Measurements from ENCODE around the gene CCNG2. TPM values are rescaled to one million over a fixed set of nuclear protein-coding genes. Genes with fewer than 3 reads are reported as not detected.

CCNG2 gene
- total and polyA plus RNA-seq, 2 of the 13 experiments (the other 11 are each of a cell fraction or from before 2014, with no cell fraction given) = 3.9 to 11.5 TPM

- intact Hi-C loops (cut with micrococcal nuclease; ENCODE audit: unreplicated experiment) = no loop called here
- POLR2A ChIA-PET = no interaction called here
- H3K4me3 ChIP-seq (replicated peaks in 1 of 3; ENCODE audit: insufficient read depth in 1 of 3, low read depth in 2 of 3, low read length in 3 of 3) = no peak overlapping the region
- FAIRE-seq (no peak), ATAC-seq (no peak), DNase-seq (ENCODE audit: low spot score) (no peak)
- 7% methylated on average over 1 of the region's 1 CpG for WGBS (ENCODE audit: low lambda C conversion rate)
- in situ Hi-C loops (cut with HindIII; ENCODE audit: extremely low pct_ligation_motif_present, low pct_unique_long_range_greater_than_20kb) = no loop called here
- CTCF ChIA-PET (ENCODE audit: low intra/inter-chr PET ratio, low total read pairs) = no interaction called here
- no peak overlapping the region for H2AFZ ChIP-seq (ENCODE audit: low read length)
- H3K36me3 ChIP-seq (replicated peaks in 1 of 2; ENCODE audit: control insufficient read depth in 1 of 2, insufficient read depth in 2 of 2, low read length in 2 of 2) = no peaks in the 10 kb centered on the region
- H3K4me1 ChIP-seq (ENCODE audit: insufficient read depth, low read length) = no peaks in the 10 kb centered on the region
- no peaks in the 10 kb centered on the region for H4K20me1 ChIP-seq (ENCODE audit: insufficient read depth, low read length)
- no peaks in the 10 kb centered on the region for H3K79me2 ChIP-seq (ENCODE audit: insufficient read depth, low read length)
- H3K27me3 ChIP-seq (ENCODE audit: control insufficient read depth in 1 of 2, insufficient read depth in 2 of 2, low read length in 2 of 2) = peaks cover 0 to 15% of the 10 kb centered on the region in 2 experiments; a peak in 3 of 5 replicates
- no peaks in the 10 kb centered on the region for H3K9me3 ChIP-seq (ENCODE audit: low read length)
- no peak overlapping the region for H3K27ac ChIP-seq (ENCODE audit: extremely low read length, insufficient read depth, low read length)
- BruUV-seq (replicated peaks) = no TSS peak
- no peak overlapping the region for H3K4me2 ChIP-seq (ENCODE audit: low read depth, low read length)
- no peak overlapping the region for H3K9ac ChIP-seq (ENCODE audit: insufficient read depth, low read depth, low read length)
- TF ChIP-seq ZNF781 (CRISPR knock-in tag; IDR thresholded peaks at IDR 0.05; ENCODE audit: borderline replicate concordance, not compliant biosample characterization) = no peak
- no peak for TF ChIP-seq HDAC6 (IDR thresholded peaks at IDR 0.05; ENCODE audit: low read depth, low read length)
- no peak for TF ChIP-seq NRL (CRISPR knock-in tag; IDR thresholded peaks at IDR 0.05; ENCODE audit: borderline replicate concordance)
- TF ChIP-seq ZNF20 (CRISPR knock-in tag; IDR thresholded peaks at IDR 0.05) = no peak
- no peak for TF ChIP-seq ZC3H4 (CRISPR knock-in tag; IDR thresholded peaks at IDR 0.05; ENCODE audit: borderline replicate concordance)
- TF ChIP-seq SP1 (IDR thresholded peaks at IDR 0.05) = no peak
- TF ChIP-seq SP1 (CRISPR knock-in tag; IDR thresholded peaks at IDR 0.05) = no peak
- TF ChIP-seq MXI1 (IDR thresholded peaks at IDR 0.05; ENCODE audit: borderline replicate concordance, low read depth, low read length) = no peak
These were observed 33.6 kb upstream of the CCNG2 start for GRCh38 chr4:77123411-77123810.

DNA sequence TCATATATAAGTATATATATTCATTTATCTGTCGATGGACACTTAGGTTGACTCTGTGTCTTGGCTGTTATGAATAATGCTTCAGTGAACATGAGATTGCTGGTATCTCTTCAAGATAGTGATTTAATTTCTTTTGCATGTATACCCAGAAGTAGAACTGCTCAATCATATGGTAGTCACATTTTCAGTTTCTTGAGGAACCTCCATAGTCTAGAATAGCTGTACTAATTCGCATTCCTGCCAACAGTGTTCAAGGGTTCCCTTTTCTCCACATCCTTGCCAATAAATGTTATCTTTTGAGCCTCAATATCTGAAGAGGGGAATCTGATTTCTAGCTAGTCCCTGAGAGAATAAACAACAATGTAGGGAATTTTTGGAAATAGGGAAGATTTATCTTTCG, 32.4 kb upstream of the CCNG2 start:
- H2AFZ ChIP-seq (ENCODE audit: low read length) = no peak overlapping the region
- in situ Hi-C loops (cut with HindIII; ENCODE audit: extremely low pct_ligation_motif_present, low pct_unique_long_range_greater_than_20kb) = no loop called here
- H3K9me3 ChIP-seq (ENCODE audit: low read length) = no peaks in the 10 kb centered on the region
- DNase-seq (ENCODE audit: low spot score) (no peak), ATAC-seq (no peak), FAIRE-seq (no peak)
- ChIA-PET POLR2A (no interaction called here), CTCF (ENCODE audit: low intra/inter-chr PET ratio, low total read pairs) (no interaction called here)
- peaks cover 0 to 15% of the 10 kb centered on the region in 2 experiments; a peak in 3 of 5 replicates for H3K27me3 ChIP-seq (ENCODE audit: control insufficient read depth in 1 of 2, insufficient read depth in 2 of 2, low read length in 2 of 2)
- H3K4me3 ChIP-seq (replicated peaks in 1 of 3; ENCODE audit: insufficient read depth in 1 of 3, low read depth in 2 of 3, low read length in 3 of 3) = no peak overlapping the region
- no peak overlapping the region for H3K4me2 ChIP-seq (ENCODE audit: low read depth, low read length)
- H3K4me1 ChIP-seq (ENCODE audit: insufficient read depth, low read length) = no peaks in the 10 kb centered on the region
- H4K20me1 ChIP-seq (ENCODE audit: insufficient read depth, low read length) = no peaks in the 10 kb centered on the region
- H3K9ac ChIP-seq (ENCODE audit: insufficient read depth, low read depth, low read length) = no peak overlapping the region
- 23% methylated on average over 3 of the region's 3 CpGs for WGBS (ENCODE audit: low lambda C conversion rate)
- no TSS peak for BruUV-seq (replicated peaks)
- no peak overlapping the region for H3K27ac ChIP-seq (ENCODE audit: extremely low read length, insufficient read depth, low read length)
- no peaks in the 10 kb centered on the region for H3K36me3 ChIP-seq (replicated peaks in 1 of 2; ENCODE audit: control insufficient read depth in 1 of 2, insufficient read depth in 2 of 2, low read length in 2 of 2)
- H3K79me2 ChIP-seq (ENCODE audit: insufficient read depth, low read length) = no peaks in the 10 kb centered on the region
- intact Hi-C loops (cut with micrococcal nuclease; ENCODE audit: unreplicated experiment) = no loop called here
- TF ChIP-seq TAF15 (IDR thresholded peaks at IDR 0.05; ENCODE audit: low read depth, low read length, poor library complexity, severe bottlenecking) = no peak
- no peak for TF ChIP-seq POGK (CRISPR knock-in tag; conservative IDR thresholded peaks at IDR 0.05)
- TF ChIP-seq MED8 (CRISPR knock-in tag; IDR thresholded peaks at IDR 0.05; ENCODE audit: insufficient replicate concordance) = no peak
- no peak for TF ChIP-seq SSRP1 (CRISPR knock-in tag; IDR thresholded peaks at IDR 0.05)
- TF ChIP-seq ZNF839 (CRISPR knock-in tag; IDR thresholded peaks at IDR 0.05; ENCODE audit: borderline replicate concordance) = no peak
- TF ChIP-seq RXRA (CRISPR knock-in tag; IDR thresholded peaks at IDR 0.05) = no peak
- no peak for TF ChIP-seq ZNF432 (CRISPR knock-in tag; IDR thresholded peaks at IDR 0.05; ENCODE audit: borderline replicate concordance)
- TF ChIP-seq ELK4 (CRISPR knock-in tag; IDR thresholded peaks at IDR 0.05; ENCODE audit: borderline replicate concordance) = no peak
- TF ChIP-seq MTA1 (CRISPR knock-in tag; IDR thresholded peaks at IDR 0.05; ENCODE audit: borderline replicate concordance) = no peak
- no peak for TF ChIP-seq ZNF530 (CRISPR knock-in tag; IDR thresholded peaks at IDR 0.05; ENCODE audit: low read depth)

All from HepG2 (cell line).